ENCODE results near the gene PTPRU. TPM values are rescaled to one million over a fixed set of nuclear protein-coding genes. Genes with fewer than 3 reads are reported as not detected.
"Not testable (repeated sequence)": the region's sequence is repeated elsewhere in the genome, so short reads cannot be mapped to it uniquely, and the experiment has no call there.

Gene PTPRU
- total RNA-seq, 1 donor from 2014 or later: 0.47 TPM

- H3K36me3 Mint-ChIP-seq (ENCODE audit: low read depth): no peaks in the 10 kb centered on the region
- intact Hi-C loops (cut with micrococcal nuclease): loop anchor here (2.0 kb wide), 1 partner anchor 50 kb away; the partner anchor contains the start of gene SRSF4
- DNase-seq: peak; percentile 99
- H3K27me3 Mint-ChIP-seq: peaks cover 19% of the 10 kb centered on the region
- no peaks in the 10 kb centered on the region for H3K9me3 Mint-ChIP-seq
- peaks cover 13% of the 10 kb centered on the region for H3K4me1 Mint-ChIP-seq
- peak within 1 kb of the TSS; percentile 95 for H3K4me3 Mint-ChIP-seq
- H3K27ac Mint-ChIP-seq: peak within 1 kb of the TSS; percentile 91
Measured at GRCh38 chr1:29230553-29231378, 5.6 kb upstream of the PTPRU start, which contains the start of gene MECR. Gene MECR (minus strand): TSS chr1:29230934. CDS start chr1:29230906, 28 bp downstream.

DNA sequence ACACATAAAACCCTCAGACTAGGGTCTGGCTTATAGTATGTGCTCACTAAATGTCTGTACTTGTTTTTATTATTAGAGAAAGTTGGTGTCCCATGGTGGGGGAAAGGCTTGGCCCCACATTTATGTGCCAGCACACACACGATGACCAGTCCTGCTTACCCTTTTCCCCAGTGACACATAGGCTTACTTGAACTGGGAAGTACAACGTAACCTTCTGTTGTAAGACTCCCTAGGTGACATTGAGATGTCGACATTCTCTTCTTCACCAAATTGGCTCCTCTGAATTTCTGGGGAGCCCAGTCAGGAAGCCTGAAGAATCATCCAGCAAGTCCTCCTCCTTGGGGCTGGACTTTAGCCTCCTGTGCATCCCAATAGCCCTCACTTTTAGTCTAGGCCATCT lies 3.9 kb upstream of the PTPRU start:
- H3K36me3 Mint-ChIP-seq (ENCODE audit: low read depth): peaks cover 2% of the 10 kb centered on the region
- peaks cover 29% of the 10 kb centered on the region for H3K27me3 Mint-ChIP-seq
- H3K27ac Mint-ChIP-seq: no peak overlapping the region
- no peak for DNase-seq
- no peaks in the 10 kb centered on the region for H3K9me3 Mint-ChIP-seq
- H3K4me3 Mint-ChIP-seq: no peak overlapping the region
- intact Hi-C loops (cut with micrococcal nuclease): no loop called here
- H3K4me1 Mint-ChIP-seq: peaks cover 24% of the 10 kb centered on the region

- intact Hi-C loops (cut with micrococcal nuclease): no loop called here
- H3K4me3 Mint-ChIP-seq: no peak overlapping the region
- H3K27ac Mint-ChIP-seq: no peak overlapping the region
- H3K9me3 Mint-ChIP-seq: no peaks in the 10 kb centered on the region
- no peak for DNase-seq
- peaks cover 35% of the 10 kb centered on the region for H3K27me3 Mint-ChIP-seq
- H3K36me3 Mint-ChIP-seq (ENCODE audit: low read depth): peaks cover 2% of the 10 kb centered on the region
- H3K4me1 Mint-ChIP-seq: peaks cover 28% of the 10 kb centered on the region
Measured at GRCh38 chr1:29233693-29234092, 2.6 kb upstream of the PTPRU start.

GRCh38 chr1:29234471-29234870 lies 1.9 kb upstream of the PTPRU start:
- intact Hi-C loops (cut with micrococcal nuclease): no loop called here
- no peak for DNase-seq
- H3K4me3 Mint-ChIP-seq: no peak overlapping the region
- peaks cover 2% of the 10 kb centered on the region for H3K36me3 Mint-ChIP-seq (ENCODE audit: low read depth)
- H3K9me3 Mint-ChIP-seq: no peaks in the 10 kb centered on the region
- H3K27me3 Mint-ChIP-seq: peaks cover 43% of the 10 kb centered on the region
- peaks cover 28% of the 10 kb centered on the region for H3K4me1 Mint-ChIP-seq
- no peak overlapping the region for H3K27ac Mint-ChIP-seq

DNA sequence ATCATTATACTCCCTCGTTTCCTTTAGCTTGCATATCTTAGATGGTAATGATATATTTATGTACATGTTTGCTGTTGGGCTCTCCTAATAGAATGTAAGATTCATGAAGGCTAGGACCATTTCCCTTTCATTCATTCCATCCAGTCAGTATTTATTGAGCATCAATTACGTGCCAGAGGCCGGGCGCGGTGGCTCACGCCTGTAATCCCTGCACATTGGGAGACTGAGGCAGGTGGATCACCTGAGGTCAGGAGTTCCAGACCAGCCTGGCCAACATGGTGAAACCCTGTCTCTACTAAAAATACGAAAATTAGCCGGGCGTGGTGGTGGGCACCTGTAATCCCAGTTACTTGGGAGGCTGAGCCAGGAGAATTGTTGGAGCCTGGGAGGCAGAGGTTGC lies 1.4 kb upstream of the PTPRU start:
- DNase-seq: not testable (repeated sequence)
- peaks cover 47% of the 10 kb centered on the region for H3K27me3 Mint-ChIP-seq
- intact Hi-C loops (cut with micrococcal nuclease): loop anchor here (5.0 kb wide), 3 partner anchors 107 to 1472 kb away; no protein-coding TSS in a partner anchor

GRCh38 chr1:29236712-29237128 lies 398 bp downstream of the PTPRU start:
- H3K27ac Mint-ChIP-seq: peak overlapping the region; percentile 19
- peaks cover 2% of the 10 kb centered on the region for H3K36me3 Mint-ChIP-seq (ENCODE audit: low read depth)
- peaks cover 61% of the 10 kb centered on the region for H3K27me3 Mint-ChIP-seq
- peaks cover 16% of the 10 kb centered on the region for H3K4me1 Mint-ChIP-seq
- H3K9me3 Mint-ChIP-seq: no peaks in the 10 kb centered on the region
- no peak for DNase-seq
- peak overlapping the region; percentile 78 for H3K4me3 Mint-ChIP-seq
- intact Hi-C loops (cut with micrococcal nuclease): loop anchor here (1.0 to 5.0 kb wide), 4 partner anchors 106 to 1471 kb away; no protein-coding TSS in a partner anchor

More for the DNA sequence above, 1.4 kb upstream of the PTPRU start:
- H3K4me3 Mint-ChIP-seq; H3K27ac Mint-ChIP-seq; H3K9me3 Mint-ChIP-seq; H3K36me3 Mint-ChIP-seq (ENCODE audit: low read depth): not testable (repeated sequence)
- peaks cover 25% of the 10 kb centered on the region for H3K4me1 Mint-ChIP-seq

DNA sequence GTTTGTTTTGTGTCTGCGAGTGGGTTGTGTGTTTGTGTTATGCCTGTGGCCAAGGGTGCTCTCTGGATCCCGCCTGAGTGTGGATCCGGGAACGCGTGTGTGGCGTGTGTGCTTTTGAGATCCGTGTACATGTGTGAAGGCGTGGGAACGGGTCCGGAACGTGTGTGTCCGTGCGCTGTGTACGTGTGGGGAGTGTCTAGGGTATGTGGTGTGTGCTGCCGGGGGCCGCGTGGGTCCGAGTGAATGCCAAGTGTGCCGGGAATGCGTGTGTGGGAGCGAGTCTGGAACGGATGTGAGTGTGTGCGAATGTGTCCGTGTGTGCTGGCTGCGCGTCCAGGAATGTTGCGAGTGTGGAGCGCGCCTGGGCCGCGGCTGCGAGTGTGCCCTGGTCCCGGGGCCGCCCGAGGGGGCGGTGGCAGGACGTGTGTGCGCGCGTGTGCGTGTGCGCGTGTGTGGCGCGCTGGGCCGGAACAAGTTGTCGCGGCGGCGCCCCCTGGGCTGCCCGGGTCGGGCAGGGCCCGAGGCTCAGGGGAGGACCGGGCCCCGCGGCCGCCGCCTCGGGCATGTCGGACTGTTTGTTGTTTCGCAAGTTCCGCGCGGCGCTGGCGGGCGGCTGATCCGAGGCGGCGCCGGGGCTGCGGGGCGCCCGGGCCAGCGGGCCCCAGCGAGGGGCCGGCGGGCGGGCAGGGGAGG lies 953 bp downstream of the PTPRU start:
- peak; percentile 70 for DNase-seq
- Mint-ChIP-seq H3K9me3 (no peaks in the 10 kb centered on the region), H3K4me3 (peak overlapping the region; percentile 78), H3K27ac (peak overlapping the region; percentile 19), H3K4me1 (peaks cover 16% of the 10 kb centered on the region), H3K27me3 (peaks cover 61% of the 10 kb centered on the region), H3K36me3 (ENCODE audit: low read depth) (peaks cover 2% of the 10 kb centered on the region)
- intact Hi-C loops (cut with micrococcal nuclease): loop anchor here (5.0 kb wide), 3 partner anchors 105 to 1470 kb away; no protein-coding TSS in a partner anchor

DNA sequence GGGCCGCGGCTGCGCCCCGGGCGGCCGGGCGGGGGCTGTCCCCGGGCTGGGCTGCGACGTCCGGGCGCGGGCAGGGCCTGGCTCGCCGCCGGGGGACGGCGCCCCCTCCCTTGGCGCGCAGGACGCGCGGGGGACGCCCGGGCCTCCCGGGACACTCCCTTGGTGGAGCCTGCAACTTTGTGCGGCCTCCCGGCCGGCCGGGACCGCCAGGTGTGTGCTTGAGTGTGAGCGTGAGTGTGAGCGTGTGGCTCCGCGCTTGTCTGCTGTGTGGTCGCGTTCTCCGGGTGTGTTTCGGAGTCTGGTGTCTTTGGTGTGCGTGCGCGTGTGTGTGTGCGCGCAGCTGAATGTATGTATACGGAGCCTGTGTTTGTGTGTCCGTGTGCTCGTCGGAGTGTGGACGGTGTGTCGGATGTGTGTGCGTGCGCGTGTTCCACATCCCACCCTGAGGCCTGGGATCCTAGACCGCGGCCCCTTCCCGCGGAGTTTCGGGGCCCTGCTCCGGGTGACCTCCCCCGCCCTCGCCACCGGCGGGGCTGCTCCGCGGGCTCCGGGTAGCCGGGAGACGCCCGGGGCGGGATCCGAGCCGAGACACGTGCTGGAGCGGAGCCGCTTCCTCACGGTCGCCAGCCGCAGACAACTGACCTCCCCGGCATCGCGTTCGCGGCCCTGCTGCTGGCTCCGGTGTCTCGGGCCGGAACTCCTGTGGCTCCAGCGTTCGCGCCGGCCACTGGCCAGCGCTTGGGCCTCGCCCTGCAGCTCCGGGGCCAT lies 1.7 kb downstream of the PTPRU start:
- Mint-ChIP-seq H3K4me3 (peak overlapping the region; percentile 79), H3K9me3 (no peaks in the 10 kb centered on the region), H3K36me3 (ENCODE audit: low read depth) (peaks cover 2% of the 10 kb centered on the region), H3K4me1 (peaks cover 16% of the 10 kb centered on the region), H3K27ac (no peak overlapping the region), H3K27me3 (peaks cover 58% of the 10 kb centered on the region)
- DNase-seq: peak; percentile 66
- intact Hi-C loops (cut with micrococcal nuclease): loop anchor here (5.0 kb wide), 3 partner anchors 104 to 1469 kb away; no protein-coding TSS in a partner anchor

DNA sequence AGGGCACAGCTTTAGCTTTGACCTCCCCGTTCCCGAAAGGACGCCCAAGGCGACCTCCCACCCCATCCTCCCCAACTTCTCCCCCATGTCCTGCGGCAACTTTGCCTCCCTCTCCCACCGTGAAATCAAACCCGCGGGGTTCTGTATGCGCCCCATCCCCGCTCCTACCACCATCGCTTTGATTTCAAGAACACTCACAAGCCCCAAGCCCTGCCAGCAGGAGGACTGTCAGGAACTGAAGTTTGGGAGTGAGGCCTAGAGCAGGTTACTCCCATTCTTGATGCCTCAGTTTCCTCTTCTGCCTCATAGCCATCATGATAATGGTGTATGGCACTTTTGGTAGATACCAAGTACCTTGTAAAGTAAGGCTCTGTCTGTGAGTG lies 2.3 kb downstream of the PTPRU start:
- Mint-ChIP-seq H3K36me3 (ENCODE audit: low read depth) (peaks cover 2% of the 10 kb centered on the region), H3K9me3 (no peaks in the 10 kb centered on the region), H3K27ac (no peak overlapping the region), H3K4me3 (peak overlapping the region; percentile 79), H3K4me1 (peaks cover 16% of the 10 kb centered on the region), H3K27me3 (peaks cover 58% of the 10 kb centered on the region)
- DNase-seq: no peak
- intact Hi-C loops (cut with micrococcal nuclease): loop anchor here (5.0 kb wide), 3 partner anchors 104 to 1469 kb away; no protein-coding TSS in a partner anchor

DNA sequence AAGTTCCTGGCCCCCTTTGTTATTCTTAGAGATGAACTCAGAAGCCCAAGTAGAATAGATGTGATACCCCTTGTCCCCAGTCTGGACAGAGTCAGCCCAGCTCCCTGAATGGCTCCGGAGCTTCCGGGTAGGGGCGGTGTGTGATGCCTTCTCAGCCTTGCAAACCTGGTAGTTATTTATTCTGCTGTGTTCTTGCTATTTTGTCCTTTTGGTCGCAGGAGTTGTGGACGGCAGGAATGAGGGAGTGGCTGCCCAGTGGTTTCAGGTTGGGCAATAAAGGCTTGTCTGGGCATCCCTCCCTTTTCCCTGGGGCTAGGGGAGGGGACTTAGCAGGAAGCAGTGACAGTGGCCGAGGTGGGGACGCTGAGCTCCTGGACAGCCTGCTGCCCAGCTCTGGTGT lies 2.8 kb downstream of the PTPRU start:
- Mint-ChIP-seq H3K36me3 (ENCODE audit: low read depth) (peaks cover 2% of the 10 kb centered on the region), H3K9me3 (no peaks in the 10 kb centered on the region), H3K4me3 (peak overlapping the region; percentile 79), H3K4me1 (peaks cover 16% of the 10 kb centered on the region), H3K27ac (no peak overlapping the region), H3K27me3 (peaks cover 55% of the 10 kb centered on the region)
- DNase-seq: no peak
- intact Hi-C loops (cut with micrococcal nuclease): loop anchor here (5.0 kb wide), 3 partner anchors 103 to 1468 kb away; no protein-coding TSS in a partner anchor

DNA sequence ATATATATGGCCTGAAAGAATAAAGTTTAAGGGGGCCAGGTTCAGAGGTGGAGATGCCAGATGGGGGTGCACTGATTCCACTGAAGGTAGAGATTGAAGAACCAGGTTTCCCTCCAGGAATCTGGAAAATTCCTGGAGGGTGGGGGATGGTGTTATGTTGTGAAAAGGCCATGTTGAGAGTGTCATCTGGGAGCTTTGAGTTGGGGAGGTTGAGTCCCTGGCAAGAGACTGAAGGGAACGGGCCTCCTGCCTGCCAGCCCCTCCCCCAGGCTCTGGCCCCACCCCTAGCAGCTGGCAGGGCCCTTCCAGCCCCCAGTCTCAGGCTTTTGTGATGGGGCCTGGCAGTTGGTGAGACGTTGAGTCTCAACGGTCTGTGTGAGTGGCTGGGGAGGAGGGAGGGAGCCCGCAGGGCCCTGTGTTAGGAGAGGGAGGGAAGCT lies 4.1 kb downstream of the PTPRU start:
- no peak for DNase-seq
- intact Hi-C loops (cut with micrococcal nuclease): no loop called here
- Mint-ChIP-seq H3K9me3 (no peaks in the 10 kb centered on the region), H3K4me3 (no peak overlapping the region), H3K27ac (no peak overlapping the region), H3K4me1 (peaks cover 16% of the 10 kb centered on the region), H3K27me3 (peaks cover 46% of the 10 kb centered on the region), H3K36me3 (ENCODE audit: low read depth) (peaks cover 2% of the 10 kb centered on the region)

GRCh38 chr1:29240986-29241385 lies 4.7 kb downstream of the PTPRU start:
- Mint-ChIP-seq H3K27ac (no peak overlapping the region), H3K4me1 (peaks cover 13% of the 10 kb centered on the region), H3K4me3 (no peak overlapping the region), H3K9me3 (no peaks in the 10 kb centered on the region), H3K36me3 (ENCODE audit: low read depth) (peaks cover 2% of the 10 kb centered on the region), H3K27me3 (peaks cover 40% of the 10 kb centered on the region)
- no peak for DNase-seq
- intact Hi-C loops (cut with micrococcal nuclease): no loop called here

Measured in activated CD4-positive, alpha-beta T cell treated with anti-CD3 and anti-CD28 coated beads, Interleukin-2, amount 10 ng/mL, durations not matched to agents 24 days and 14 days (primary cell).